Endothelial cell of umbilical vein (primary cell): ENCODE measurements around the gene HTR7.

ENCODE experiments used
- POLR2A ChIP-seq: IDR thresholded peaks from 2 replicates; pipeline ENCODE4 v1.6.1; 2012; ENCODE audit warnings: low read depth, mild to moderate bottlenecking, control low read depth, low read length
- POLR2AphosphoS5 ChIP-seq: IDR thresholded peaks from 2 replicates; pipeline ENCODE4 v1.6.1; 2012; ENCODE audit warnings: low read depth, mild to moderate bottlenecking, control low read depth, low read length, moderate library complexity; ENCODE audit not compliant: insufficient read depth

- TF ChIP-seq POLR2A = no peak
- TF ChIP-seq POLR2AphosphoS5 = no peak
Measured at GRCh38 chr10:90888387-90888786, 30.5 kb upstream of the HTR7 start.
